ENCODE measurements around the gene UBALD2.

The UBALD2 gene

GRCh38 chr17:76266244-76266938 is 1.2 kb downstream of the UBALD2 start:
- DNase-seq = peak; percentile 43

GRCh38 chr17:76267051-76267576 is 2.0 kb downstream of the UBALD2 start:
- DNase-seq = no peak

GRCh38 chr17:76267581-76268001 is 2.4 kb downstream of the UBALD2 start:
- DNase-seq = peak; percentile 26

- peak; percentile 80 for DNase-seq
Observed at GRCh38 chr17:76268015-76268749, 3.0 kb downstream of the UBALD2 start.

GRCh38 chr17:76268991-76269981 is 4.1 kb downstream of the UBALD2 start:
- DNase-seq = no peak

GRCh38 chr17:76270127-76270592 is 5.0 kb downstream of the UBALD2 start:
- no peak for DNase-seq

GRCh38 chr17:76270770-76271668 is 5.9 kb downstream of the UBALD2 start:
- no peak for DNase-seq

- peak; percentile 59 for DNase-seq
Observed at GRCh38 chr17:76271669-76272540, 6.8 kb downstream of the UBALD2 start.

GRCh38 chr17:76272541-76273444 is 7.6 kb downstream of the UBALD2 start:
- peak; percentile 40 for DNase-seq

- DNase-seq = no peak
Observed at GRCh38 chr17:76273445-76274111, 8.4 kb downstream of the UBALD2 start.

- DNase-seq = peak; percentile 20
Observed at GRCh38 chr17:76274112-76274956, 9.2 kb downstream of the UBALD2 start.

- DNase-seq = no peak
Observed at GRCh38 chr17:76275382-76276068, 10.4 kb downstream of the UBALD2 start.

GRCh38 chr17:76276069-76276431 is 10.9 kb downstream of the UBALD2 start:
- no peak for DNase-seq

GRCh38 chr17:76276461-76277299 is 11.5 kb downstream of the UBALD2 start:
- DNase-seq = no peak

- DNase-seq = no peak
Observed at GRCh38 chr17:76277300-76278267, 12.4 kb downstream of the UBALD2 start.

Measured in CD4-positive, alpha-beta T cell treated with Interleukin-17A for 4 hours (primary cell).